WTC11 (cell line): Measurements from ENCODE around the gene CACNA1A. TPM values are rescaled to one million over a fixed set of nuclear protein-coding genes. Genes with fewer than 3 reads are reported as not detected.
A peak's percentile ranks its signal among the peaks of the same experiment; 100 is the strongest.

Experiments
- ATAC-seq: fragments of 200-7000 bp; cut with Tn5 transposase; 2 replicates; pipeline ENCODE4 v1.10.0; 2021; ENCODE audit warnings: mild to moderate bottlenecking, moderate library complexity
- CTCF ChIA-PET: fragments of 300-600 bp; sonication (Branson Sonifier 250); formaldehyde crosslinking; loops from one replicate; lab custom pipeline; 2021; ENCODE audit warnings: antibody characterized with exemption; lab: Charles Lee
- POLR2A ChIA-PET: fragments of 350-600 bp; sonication (Branson Sonifier 250); formaldehyde crosslinking; loops from one replicate; lab custom pipeline; 2021; ENCODE audit warnings: antibody characterized with exemption; lab: Charles Lee
- DNase-seq: peaks from one replicate; pipeline ENCODE4 v3.0.0; 2021; ENCODE audit warnings: low spot score
- H3K27ac Mint-ChIP-seq: 2 replicates; pipeline ENCODE4 v1.8.0; 2021; ENCODE audit warnings: mixed read lengths
- H3K27me3 Mint-ChIP-seq: 2 replicates; pipeline ENCODE4 v1.8.0; 2021; ENCODE audit warnings: low read depth, mild to moderate bottlenecking, moderate library complexity, mixed read lengths
- H3K36me3 Mint-ChIP-seq: 2 replicates; pipeline ENCODE4 v1.8.0; 2021; ENCODE audit warnings: mixed read lengths
- H3K4me1 Mint-ChIP-seq: 2 replicates; pipeline ENCODE4 v1.8.0; 2022; ENCODE audit warnings: mixed read lengths
- H3K4me3 Mint-ChIP-seq: 2 replicates; pipeline ENCODE4 v1.8.0; 2021; ENCODE audit warnings: mild to moderate bottlenecking, moderate library complexity, mixed read lengths
- H3K9me3 Mint-ChIP-seq: 2 replicates; pipeline ENCODE4 v1.8.0; 2021; ENCODE audit warnings: mixed read lengths
- AR ChIP-seq: fragments of 250-450 bp; sonication (Bioruptor Pico); IDR thresholded peaks from 2 replicates; pipeline ENCODE4 v1.9.0; 2021; ENCODE audit warnings: mild to moderate bottlenecking
- ESRRA ChIP-seq: sonication (generic); formaldehyde crosslinking; IDR thresholded peaks from 2 replicates; pipeline ENCODE4 v1.8.1; 2022; ENCODE audit warnings: mild to moderate bottlenecking, missing genetic modification reagents, borderline replicate concordance
- JUN ChIP-seq: sonication (generic); formaldehyde crosslinking; IDR thresholded peaks from 2 replicates; pipeline ENCODE4 v1.8.0; 2023; ENCODE audit warnings: mild to moderate bottlenecking, missing genetic modification reagents
- NR2C2 ChIP-seq: sonication (generic); formaldehyde crosslinking; IDR thresholded peaks from 2 replicates; pipeline ENCODE4 v1.8.0; 2022; ENCODE audit warnings: mild to moderate bottlenecking, missing genetic modification reagents
- SP1 ChIP-seq: sonication (generic); formaldehyde crosslinking; conservative IDR thresholded peaks from 2 replicates; pipeline ENCODE4 v1.8.1; 2022; ENCODE audit warnings: missing genetic modification reagents
- ZMAT4 ChIP-seq: fragments of 250-450 bp; sonication (Bioruptor Pico); IDR thresholded peaks from 2 replicates; pipeline ENCODE4 v1.9.0; 2021; ENCODE audit warnings: mild to moderate bottlenecking
- total RNA-seq: library from RNA; stranded (reverse); gene quantifications from 3 replicates; pipeline ENCODE4 v1.2.3, GENCODE V29; 2021
- TF ChIP-seq, protein P1 (sequence below): sonication (generic); formaldehyde crosslinking; IDR thresholded peaks from 2 replicates; pipeline ENCODE4 v1.8.1; 2022; ENCODE audit warnings: missing genetic modification reagents, borderline replicate concordance
- TF ChIP-seq, protein P2 (sequence below): sonication (generic); formaldehyde crosslinking; IDR thresholded peaks from 2 replicates; pipeline ENCODE4 v1.8.1; 2022; ENCODE audit warnings: mild to moderate bottlenecking, moderate library complexity, missing genetic modification reagents
- TF ChIP-seq, protein P3 (sequence below): sonication (generic); formaldehyde crosslinking; IDR thresholded peaks from 2 replicates; pipeline ENCODE4 v1.8.1; 2023; ENCODE audit warnings: mild to moderate bottlenecking, moderate library complexity, missing genetic modification reagents
- TF ChIP-seq, protein P4 (sequence below): sonication (generic); formaldehyde crosslinking; IDR thresholded peaks from 2 replicates; pipeline ENCODE4 v1.8.1; 2022; ENCODE audit warnings: mild to moderate bottlenecking, missing genetic modification reagents, moderate library complexity, borderline replicate concordance
- TF ChIP-seq, protein P5 (sequence below): sonication (generic); formaldehyde crosslinking; IDR thresholded peaks from 2 replicates; pipeline ENCODE4 v1.8.0; 2022; ENCODE audit warnings: mild to moderate bottlenecking, missing genetic modification reagents
- TF ChIP-seq, protein P6 (sequence below): fragments of 250-450 bp; sonication (Bioruptor Pico); IDR thresholded peaks from 2 replicates; pipeline ENCODE4 v1.9.0; 2021; ENCODE audit warnings: moderate library complexity, mild to moderate bottlenecking, inconsistent platforms, borderline replicate concordance

The CACNA1A gene
- total RNA-seq, 1 experiment from 2014 or later: 28.9 TPM

DNA sequence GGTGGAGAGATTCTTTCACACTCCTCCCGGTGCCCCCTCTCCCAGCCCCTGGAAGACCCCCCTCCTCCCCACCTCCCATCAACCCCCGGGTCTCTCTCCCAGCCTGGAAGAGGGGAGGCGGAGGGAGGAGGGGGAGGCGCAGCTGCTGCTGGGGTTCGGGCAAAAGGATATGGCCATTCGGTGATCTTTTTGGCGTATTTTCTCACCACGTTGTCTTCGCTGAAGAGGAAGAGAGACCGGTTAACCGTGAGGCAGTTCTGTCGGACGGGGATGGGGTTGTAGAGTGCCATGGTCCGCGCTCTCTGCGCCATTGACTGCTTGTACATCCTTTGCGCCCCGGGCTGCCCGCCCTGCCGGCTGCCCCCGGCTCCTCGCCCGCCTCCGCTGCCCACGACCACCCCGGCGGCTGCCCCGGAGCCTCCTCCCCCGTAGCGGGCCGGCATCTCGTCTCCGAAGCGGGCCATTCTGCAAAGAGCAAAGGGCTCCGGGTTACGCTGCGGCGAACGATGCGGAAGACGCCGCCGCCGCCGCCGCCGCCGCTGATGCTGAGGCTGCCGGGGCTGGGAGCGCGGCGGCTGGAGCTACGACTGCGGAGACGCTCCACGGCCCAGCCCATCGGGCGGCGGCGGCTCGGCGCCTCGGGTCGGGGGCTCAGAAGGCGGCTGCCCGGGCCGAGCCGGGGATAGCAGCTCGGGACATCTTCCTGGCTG, 363 bp downstream of the CACNA1A start:
- Mint-ChIP-seq H3K4me3 (peak overlapping the region; percentile 87), H3K9me3 (peaks cover 7% of the 10 kb centered on the region), H3K27me3 (peaks cover 28% of the 10 kb centered on the region), H3K4me1 (peaks cover 38% of the 10 kb centered on the region), H3K27ac (no peak overlapping the region), H3K36me3 (peaks cover 18% of the 10 kb centered on the region)
- ATAC-seq (peak; percentile 62), DNase-seq (peak; percentile 53)
- ChIA-PET CTCF (interaction anchor here (0.6 to 2.8 kb wide), 12 partner anchors 15 to 242 kb away, joined by 3 to 20 read pairs (median 4); no protein-coding TSS in a partner anchor), POLR2A (interaction anchor here (0.6 to 0.8 kb wide), 2 partner anchors 16 to 74 kb away, joined by 3 to 4 read pairs; no protein-coding TSS in a partner anchor)
- TF ChIP-seq, protein P1, sequence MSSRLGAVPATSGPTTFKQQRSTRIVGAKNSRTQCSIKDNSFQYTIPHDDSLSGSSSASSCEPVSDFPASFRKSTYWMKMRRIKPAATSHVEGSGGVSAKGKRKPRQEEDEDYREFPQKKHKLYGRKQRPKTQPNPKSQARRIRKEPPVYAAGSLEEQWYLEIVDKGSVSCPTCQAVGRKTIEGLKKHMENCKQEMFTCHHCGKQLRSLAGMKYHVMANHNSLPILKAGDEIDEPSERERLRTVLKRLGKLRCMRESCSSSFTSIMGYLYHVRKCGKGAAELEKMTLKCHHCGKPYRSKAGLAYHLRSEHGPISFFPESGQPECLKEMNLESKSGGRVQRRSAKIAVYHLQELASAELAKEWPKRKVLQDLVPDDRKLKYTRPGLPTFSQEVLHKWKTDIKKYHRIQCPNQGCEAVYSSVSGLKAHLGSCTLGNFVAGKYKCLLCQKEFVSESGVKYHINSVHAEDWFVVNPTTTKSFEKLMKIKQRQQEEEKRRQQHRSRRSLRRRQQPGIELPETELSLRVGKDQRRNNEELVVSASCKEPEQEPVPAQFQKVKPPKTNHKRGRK: no peak
- TF ChIP-seq, protein P2, sequence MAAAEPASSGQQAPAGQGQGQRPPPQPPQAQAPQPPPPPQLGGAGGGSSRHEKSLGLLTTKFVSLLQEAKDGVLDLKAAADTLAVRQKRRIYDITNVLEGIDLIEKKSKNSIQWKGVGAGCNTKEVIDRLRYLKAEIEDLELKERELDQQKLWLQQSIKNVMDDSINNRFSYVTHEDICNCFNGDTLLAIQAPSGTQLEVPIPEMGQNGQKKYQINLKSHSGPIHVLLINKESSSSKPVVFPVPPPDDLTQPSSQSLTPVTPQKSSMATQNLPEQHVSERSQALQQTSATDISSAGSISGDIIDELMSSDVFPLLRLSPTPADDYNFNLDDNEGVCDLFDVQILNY (CRISPR knock-in tag): 0 out of 2 replicates have a peak, but pooled peaks have one; percentile 35
- TF ChIP-seq, protein P3, sequence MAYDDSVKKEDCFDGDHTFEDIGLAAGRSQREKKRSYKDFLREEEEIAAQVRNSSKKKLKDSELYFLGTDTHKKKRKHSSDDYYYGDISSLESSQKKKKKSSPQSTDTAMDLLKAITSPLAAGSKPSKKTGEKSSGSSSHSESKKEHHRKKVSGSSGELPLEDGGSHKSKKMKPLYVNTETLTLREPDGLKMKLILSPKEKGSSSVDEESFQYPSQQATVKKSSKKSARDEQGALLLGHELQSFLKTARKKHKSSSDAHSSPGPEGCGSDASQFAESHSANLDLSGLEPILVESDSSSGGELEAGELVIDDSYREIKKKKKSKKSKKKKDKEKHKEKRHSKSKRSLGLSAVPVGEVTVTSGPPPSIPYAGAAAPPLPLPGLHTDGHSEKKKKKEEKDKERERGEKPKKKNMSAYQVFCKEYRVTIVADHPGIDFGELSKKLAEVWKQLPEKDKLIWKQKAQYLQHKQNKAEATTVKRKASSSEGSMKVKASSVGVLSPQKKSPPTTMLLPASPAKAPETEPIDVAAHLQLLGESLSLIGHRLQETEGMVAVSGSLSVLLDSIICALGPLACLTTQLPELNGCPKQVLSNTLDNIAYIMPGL: peak; percentile 55; the same call in 1 of the 2 replicates
- TF ChIP-seq, protein P4, sequence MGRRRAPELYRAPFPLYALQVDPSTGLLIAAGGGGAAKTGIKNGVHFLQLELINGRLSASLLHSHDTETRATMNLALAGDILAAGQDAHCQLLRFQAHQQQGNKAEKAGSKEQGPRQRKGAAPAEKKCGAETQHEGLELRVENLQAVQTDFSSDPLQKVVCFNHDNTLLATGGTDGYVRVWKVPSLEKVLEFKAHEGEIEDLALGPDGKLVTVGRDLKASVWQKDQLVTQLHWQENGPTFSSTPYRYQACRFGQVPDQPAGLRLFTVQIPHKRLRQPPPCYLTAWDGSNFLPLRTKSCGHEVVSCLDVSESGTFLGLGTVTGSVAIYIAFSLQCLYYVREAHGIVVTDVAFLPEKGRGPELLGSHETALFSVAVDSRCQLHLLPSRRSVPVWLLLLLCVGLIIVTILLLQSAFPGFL (CRISPR knock-in tag): no peak

DNA sequence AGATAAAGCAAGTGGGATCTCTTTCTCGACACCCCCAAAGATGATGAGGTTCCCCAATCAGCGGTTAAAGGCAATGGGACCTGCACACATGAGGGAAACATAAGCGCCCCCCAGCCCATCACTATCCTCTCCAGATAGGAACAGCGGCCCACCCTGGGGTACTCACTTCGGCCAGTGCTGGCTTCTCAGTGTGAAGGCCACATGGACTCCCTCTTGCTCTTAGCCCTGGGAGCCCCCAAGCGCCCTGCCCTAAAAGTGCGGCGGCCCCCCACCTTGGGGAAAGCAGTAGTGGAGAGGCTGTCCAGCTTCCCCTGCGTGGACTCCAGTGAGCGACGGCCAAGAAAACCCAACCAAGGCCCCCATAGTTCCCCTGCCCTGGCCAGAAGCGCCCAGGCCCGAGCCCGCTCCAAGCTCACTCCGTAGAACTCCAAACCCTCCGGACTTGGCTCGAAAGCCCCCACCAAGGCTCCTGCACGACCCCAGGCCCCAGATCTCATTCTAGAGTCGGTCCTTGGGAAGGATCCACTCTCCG, 1.0 kb downstream of the CACNA1A start:
- Mint-ChIP-seq H3K27me3 (peaks cover 28% of the 10 kb centered on the region), H3K4me1 (peaks cover 38% of the 10 kb centered on the region)
- ATAC-seq: peak; percentile 17
- CTCF ChIA-PET: interaction anchor here (0.6 to 2.8 kb wide), 6 partner anchors 21 to 243 kb away, joined by 4 to 20 read pairs (median 6); no protein-coding TSS in a partner anchor
- no peak for TF ChIP-seq SP1
- TF ChIP-seq, protein P5, sequence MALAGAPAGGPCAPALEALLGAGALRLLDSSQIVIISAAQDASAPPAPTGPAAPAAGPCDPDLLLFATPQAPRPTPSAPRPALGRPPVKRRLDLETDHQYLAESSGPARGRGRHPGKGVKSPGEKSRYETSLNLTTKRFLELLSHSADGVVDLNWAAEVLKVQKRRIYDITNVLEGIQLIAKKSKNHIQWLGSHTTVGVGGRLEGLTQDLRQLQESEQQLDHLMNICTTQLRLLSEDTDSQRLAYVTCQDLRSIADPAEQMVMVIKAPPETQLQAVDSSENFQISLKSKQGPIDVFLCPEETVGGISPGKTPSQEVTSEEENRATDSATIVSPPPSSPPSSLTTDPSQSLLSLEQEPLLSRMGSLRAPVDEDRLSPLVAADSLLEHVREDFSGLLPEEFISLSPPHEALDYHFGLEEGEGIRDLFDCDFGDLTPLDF (CRISPR knock-in tag): no peak
- TF ChIP-seq NR2C2 (CRISPR knock-in tag): no peak
- TF ChIP-seq, protein P6, sequence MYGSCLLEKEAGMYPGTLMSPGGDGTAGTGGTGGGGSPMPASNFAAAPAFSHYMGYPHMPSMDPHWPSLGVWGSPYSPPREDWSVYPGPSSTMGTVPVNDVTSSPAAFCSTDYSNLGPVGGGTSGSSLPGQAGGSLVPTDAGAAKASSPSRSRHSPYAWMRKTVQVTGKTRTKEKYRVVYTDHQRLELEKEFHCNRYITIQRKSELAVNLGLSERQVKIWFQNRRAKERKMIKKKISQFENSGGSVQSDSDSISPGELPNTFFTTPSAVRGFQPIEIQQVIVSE: no peak
- no peak for TF ChIP-seq ZMAT4 (CRISPR knock-in tag)
- no peak for TF ChIP-seq AR (CRISPR knock-in tag)
- TF ChIP-seq JUN: no peak
- no peak for TF ChIP-seq ESRRA
- TF ChIP-seq, all 79 proteins: peak for 0
- Mint-ChIP-seq H3K36me3 (peaks cover 25% of the 10 kb centered on the region), H3K4me3 (peak overlapping the region; percentile 87), H3K9me3 (peaks cover 7% of the 10 kb centered on the region), H3K27ac (no peak overlapping the region)
- POLR2A ChIA-PET: interaction anchor here (0.6 to 0.8 kb wide), 2 partner anchors 16 to 73 kb away, joined by 3 to 4 read pairs; no protein-coding TSS in a partner anchor
- peak; percentile 17 for DNase-seq
